LNCaP clone FGC (cell line): ENCODE results near the gene FAM217A.

Source experiments
- DNase-seq: peaks from one replicate; pipeline ENCODE4 v3.0.0-alpha.2; 2011; ENCODE audit warnings: low read depth
- H3K4me3 ChIP-seq: 2 replicates; pipeline ENCODE4 v1.5.1; 2011; ENCODE audit warnings: mild to moderate bottlenecking, low read depth, low read length, control low read depth
- CTCF ChIP-seq: IDR thresholded peaks from 2 replicates; pipeline ENCODE4 v1.5.1; 2012; ENCODE audit warnings: mild to moderate bottlenecking; ENCODE audit not compliant: control insufficient read depth, insufficient read depth; ENCODE audit errors: extremely low read depth

Gene FAM217A

GRCh38 chr6:4039348-4039747 is 39.6 kb downstream of the FAM217A start:
- no peak overlapping the region for H3K4me3 ChIP-seq
- no peak for TF ChIP-seq CTCF
- no peak for DNase-seq

DNA sequence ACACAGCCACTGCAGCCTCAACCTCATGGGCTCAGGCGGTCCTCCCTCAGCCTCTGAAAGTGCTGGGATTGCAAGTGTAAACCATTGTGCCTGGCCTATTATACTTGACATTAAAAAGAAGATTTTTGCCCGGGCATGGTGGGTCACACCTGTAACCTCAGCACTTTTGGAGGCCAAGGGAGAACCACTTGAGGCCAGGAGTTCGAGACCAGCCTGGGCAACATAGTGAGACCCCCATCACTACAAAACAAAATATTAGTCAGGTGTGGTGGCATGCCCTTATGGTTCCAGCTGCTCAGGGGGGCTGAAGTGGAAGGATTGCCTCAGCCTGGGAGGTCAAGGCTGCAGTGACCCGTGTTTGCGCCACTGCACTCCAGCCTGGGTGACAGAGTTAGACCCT is 42.4 kb downstream of the FAM217A start:
- TF ChIP-seq CTCF, result no peak
- no peak for DNase-seq
- no peak overlapping the region for H3K4me3 ChIP-seq

DNA sequence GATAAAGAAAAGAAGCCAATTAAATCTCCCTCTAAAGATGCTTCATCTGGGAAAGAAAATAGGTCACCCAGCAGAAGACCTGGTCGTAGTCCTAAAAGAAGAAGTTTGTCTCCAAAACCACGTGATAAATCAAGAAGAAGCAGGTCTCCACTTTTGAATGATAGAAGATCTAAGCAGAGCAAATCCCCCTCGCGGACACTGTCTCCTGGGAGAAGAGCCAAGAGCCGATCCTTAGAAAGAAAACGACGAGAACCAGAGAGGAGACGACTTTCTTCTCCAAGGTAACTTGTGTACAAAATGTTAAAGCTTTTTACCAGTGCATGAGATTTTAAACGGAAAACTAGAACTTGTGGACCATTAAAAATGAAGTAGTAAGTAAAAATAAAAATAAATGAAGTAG is 46.5 kb downstream of the FAM217A start:
- H3K4me3 ChIP-seq, result no peak overlapping the region
- no peak for TF ChIP-seq CTCF
- no peak for DNase-seq

DNA sequence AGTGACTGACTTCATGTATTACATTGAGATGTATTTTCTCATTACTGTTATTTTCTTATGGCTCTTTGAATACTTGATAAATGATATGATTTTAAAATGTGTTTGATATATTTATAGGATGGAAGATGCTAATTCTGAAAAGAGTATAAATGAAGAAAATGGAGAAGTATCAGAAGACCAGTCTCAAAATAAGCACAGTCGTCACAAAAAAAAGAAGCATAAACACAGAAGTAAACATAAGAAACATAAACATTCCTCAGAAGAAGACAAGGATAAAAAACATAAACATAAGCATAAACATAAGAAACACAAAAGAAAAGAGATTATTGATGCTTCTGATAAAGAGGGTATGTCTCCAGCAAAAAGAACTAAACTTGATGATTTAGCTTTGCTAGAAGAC is 47.5 kb downstream of the FAM217A start:
- no peak overlapping the region for H3K4me3 ChIP-seq
- no peak for TF ChIP-seq CTCF
- DNase-seq, result no peak

GRCh38 chr6:4030669-4031068 is 48.3 kb downstream of the FAM217A start:
- no peak for TF ChIP-seq CTCF
- DNase-seq, result no peak

DNA sequence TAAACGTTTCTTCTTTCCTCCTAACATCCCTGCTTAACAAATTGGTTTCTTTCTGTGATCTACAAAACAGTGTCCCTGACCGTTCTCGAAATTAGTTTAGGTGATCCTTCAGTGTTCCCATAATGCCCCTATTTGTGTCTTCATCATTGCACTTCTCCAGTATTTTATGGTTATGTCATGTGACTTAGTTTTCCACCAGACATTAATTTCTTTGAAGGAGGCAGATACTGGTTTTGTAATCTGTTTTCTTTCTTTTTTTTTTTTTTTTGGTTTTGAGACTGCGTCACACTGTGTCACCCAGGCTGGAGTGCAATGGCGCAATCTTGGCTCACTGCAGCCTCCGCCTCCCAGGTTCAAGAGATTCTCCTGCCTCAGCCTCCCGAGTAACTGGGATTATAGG is 49.2 kb downstream of the FAM217A start:
- DNase-seq, result no peak
- no peak overlapping the region for H3K4me3 ChIP-seq
- TF ChIP-seq CTCF, result no peak

More at GRCh38 chr6:4030669-4031068, 48.3 kb downstream of the FAM217A start:
- H3K4me3 ChIP-seq, result no peak overlapping the region

- H3K4me3 ChIP-seq, result no peak overlapping the region
- no peak for DNase-seq
Measured at GRCh38 chr6:4028051-4028450, 50.9 kb downstream of the FAM217A start.

More at GRCh38 chr6:4028051-4028450, 50.9 kb downstream of the FAM217A start:
- TF ChIP-seq CTCF, result no peak
